ENCODE results near the gene NPEPL1. TPM values are rescaled to one million over a fixed set of nuclear protein-coding genes. Genes with fewer than 3 reads are reported as not detected.

NPEPL1 gene
- total and polyA plus RNA-seq, 2 experiments from 2014 or later: 37.5 to 49.8 TPM

GRCh38 chr20:58700121-58700821 lies 7.7 kb downstream of the NPEPL1 start:
- TF ChIP-seq EZH2phosphoT487 (IDR thresholded peaks at IDR 0.05; ENCODE audit: insufficient read depth, low read depth) (no peak), EZH2 (IDR thresholded peaks at IDR 0.05; ENCODE audit: insufficient read depth, poor library complexity, severe bottlenecking) (no peak)
- Histone ChIP-seq H3K9me3 (ENCODE audit: low read depth) (no peaks in the 10 kb centered on the region), H3K36me3 (ENCODE audit: low read depth) (peaks cover 26% of the 10 kb centered on the region; the same call in 1 of the 2 replicates), H2AFZ (no peak overlapping the region), H3K4me1 (ENCODE audit: insufficient read depth) (no peaks in the 10 kb centered on the region), H3K9me2 (ENCODE audit: insufficient read depth) (no peaks in the 10 kb centered on the region), H3K4me3 (no peak overlapping the region), H4K20me1 (ENCODE audit: insufficient read depth) (no peaks in the 10 kb centered on the region), H3K27me3 (replicated peaks; ENCODE audit: insufficient read depth) (no peaks in the 10 kb centered on the region), H3K27ac (no peak overlapping the region), H3K9ac (no peak overlapping the region), H3F3A (ENCODE audit: insufficient read depth) (no peaks in the 10 kb centered on the region), H3K4me2 (ENCODE audit: unreplicated experiment) (no peak overlapping the region), H3K79me2 (ENCODE audit: insufficient read depth) (no peaks in the 10 kb centered on the region)
- 79 to 81% methylated on average over 11 of the region's 11 CpGs for WGBS, 2 experiments (ENCODE audit: low coverage in 1 of 2, low lambda C conversion rate in 2 of 2, missing lambda C conversion rate in 2 of 2)
- DNase-seq: peak; percentile 18
- in situ Hi-C loops (cut with MboI): no loop called here

- Histone ChIP-seq H3K36me3 (ENCODE audit: low read depth) (peaks cover 28% of the 10 kb centered on the region; the same call in 1 of the 2 replicates), H3K9me3 (ENCODE audit: low read depth) (no peaks in the 10 kb centered on the region), H3K4me3 (no peak overlapping the region), H3K27ac (no peak overlapping the region), H4K20me1 (ENCODE audit: insufficient read depth) (no peaks in the 10 kb centered on the region), H3K4me1 (ENCODE audit: insufficient read depth) (no peaks in the 10 kb centered on the region), H3K27me3 (replicated peaks; ENCODE audit: insufficient read depth) (no peaks in the 10 kb centered on the region), H3K9ac (no peak overlapping the region), H3K9me2 (ENCODE audit: insufficient read depth) (no peaks in the 10 kb centered on the region), H3K4me2 (ENCODE audit: unreplicated experiment) (no peak overlapping the region), H3F3A (ENCODE audit: insufficient read depth) (no peaks in the 10 kb centered on the region), H3K79me2 (ENCODE audit: insufficient read depth) (no peaks in the 10 kb centered on the region), H2AFZ (no peak overlapping the region)
- DNase-seq: no peak
- in situ Hi-C loops (cut with MboI): no loop called here
- TF ChIP-seq EZH2 (IDR thresholded peaks at IDR 0.05; ENCODE audit: insufficient read depth, poor library complexity, severe bottlenecking): no peak
- no peak for TF ChIP-seq EZH2phosphoT487 (IDR thresholded peaks at IDR 0.05; ENCODE audit: insufficient read depth, low read depth)
- WGBS, 2 experiments (ENCODE audit: low coverage in 1 of 2, low lambda C conversion rate in 2 of 2, missing lambda C conversion rate in 2 of 2): 91 to 94% methylated on average over 11 of the region's 11 CpGs
These were observed 8.2 kb downstream of the NPEPL1 start for GRCh38 chr20:58700823-58701222.

- Histone ChIP-seq H3K27ac (no peak overlapping the region), H3K79me2 (ENCODE audit: insufficient read depth) (no peaks in the 10 kb centered on the region), H3K27me3 (replicated peaks; ENCODE audit: insufficient read depth) (no peaks in the 10 kb centered on the region), H4K20me1 (ENCODE audit: insufficient read depth) (no peaks in the 10 kb centered on the region), H3K9me2 (ENCODE audit: insufficient read depth) (no peaks in the 10 kb centered on the region), H3F3A (ENCODE audit: insufficient read depth) (no peaks in the 10 kb centered on the region), H3K9me3 (ENCODE audit: low read depth) (no peaks in the 10 kb centered on the region), H3K4me2 (ENCODE audit: unreplicated experiment) (no peak overlapping the region), H3K36me3 (ENCODE audit: low read depth) (peaks cover 28% of the 10 kb centered on the region; the same call in 1 of the 2 replicates), H3K4me3 (no peak overlapping the region), H3K9ac (no peak overlapping the region), H3K4me1 (ENCODE audit: insufficient read depth) (no peaks in the 10 kb centered on the region), H2AFZ (no peak overlapping the region)
- TF ChIP-seq EZH2phosphoT487 (IDR thresholded peaks at IDR 0.05; ENCODE audit: insufficient read depth, low read depth) (no peak), EZH2 (IDR thresholded peaks at IDR 0.05; ENCODE audit: insufficient read depth, poor library complexity, severe bottlenecking) (no peak)
- no peak for DNase-seq
- 91 to 93% methylated on average over 19 to 29 of the region's 29 CpGs for WGBS, 2 experiments (ENCODE audit: low coverage in 1 of 2, low lambda C conversion rate in 2 of 2, missing lambda C conversion rate in 2 of 2)
- in situ Hi-C loops (cut with MboI): no loop called here
These were observed 9.0 kb downstream of the NPEPL1 start for GRCh38 chr20:58701431-58702160.

- no peak overlapping the region for H3K4me2 ChIP-seq (ENCODE audit: unreplicated experiment)
- in situ Hi-C loops (cut with MboI): no loop called here
- no peaks in the 10 kb centered on the region for H4K20me1 ChIP-seq (ENCODE audit: insufficient read depth)
- no peaks in the 10 kb centered on the region for H3K9me3 ChIP-seq (ENCODE audit: low read depth)
- DNase-seq: no peak
- H3K27me3 ChIP-seq (replicated peaks; ENCODE audit: insufficient read depth): no peaks in the 10 kb centered on the region
- no peak overlapping the region for H3K27ac ChIP-seq
- H3F3A ChIP-seq (ENCODE audit: insufficient read depth): no peaks in the 10 kb centered on the region
- no peak overlapping the region for H3K4me3 ChIP-seq
- 97 to 99% methylated on average over 9 of the region's 9 CpGs for WGBS, 2 experiments (ENCODE audit: low coverage in 1 of 2, low lambda C conversion rate in 2 of 2, missing lambda C conversion rate in 2 of 2)
- TF ChIP-seq EZH2phosphoT487 (IDR thresholded peaks at IDR 0.05; ENCODE audit: insufficient read depth, low read depth) (no peak), EZH2 (IDR thresholded peaks at IDR 0.05; ENCODE audit: insufficient read depth, poor library complexity, severe bottlenecking) (no peak)
- H2AFZ ChIP-seq: no peak overlapping the region
- no peaks in the 10 kb centered on the region for H3K9me2 ChIP-seq (ENCODE audit: insufficient read depth)
- peaks cover 28% of the 10 kb centered on the region; the same call in 1 of the 2 replicates for H3K36me3 ChIP-seq (ENCODE audit: low read depth)
- H3K4me1 ChIP-seq (ENCODE audit: insufficient read depth): no peaks in the 10 kb centered on the region
- H3K79me2 ChIP-seq (ENCODE audit: insufficient read depth): no peaks in the 10 kb centered on the region
- H3K9ac ChIP-seq: no peak overlapping the region
These were observed 9.5 kb downstream of the NPEPL1 start for GRCh38 chr20:58702161-58702510.
